Measurements from ENCODE around the gene LRFN2. TPM values are rescaled to one million over a fixed set of nuclear protein-coding genes. Genes with fewer than 3 reads are reported as not detected.

The LRFN2 gene
- total RNA-seq, 2 donors from 2014 or later: 0.62 TPM; not detected in 1

- TF ChIP-seq POLR2AphosphoS5 (IDR thresholded peaks at IDR 0.05) (no peak), POLR2A (IDR thresholded peaks at IDR 0.05) (no peak)
- TF ChIP-seq, protein P1, sequence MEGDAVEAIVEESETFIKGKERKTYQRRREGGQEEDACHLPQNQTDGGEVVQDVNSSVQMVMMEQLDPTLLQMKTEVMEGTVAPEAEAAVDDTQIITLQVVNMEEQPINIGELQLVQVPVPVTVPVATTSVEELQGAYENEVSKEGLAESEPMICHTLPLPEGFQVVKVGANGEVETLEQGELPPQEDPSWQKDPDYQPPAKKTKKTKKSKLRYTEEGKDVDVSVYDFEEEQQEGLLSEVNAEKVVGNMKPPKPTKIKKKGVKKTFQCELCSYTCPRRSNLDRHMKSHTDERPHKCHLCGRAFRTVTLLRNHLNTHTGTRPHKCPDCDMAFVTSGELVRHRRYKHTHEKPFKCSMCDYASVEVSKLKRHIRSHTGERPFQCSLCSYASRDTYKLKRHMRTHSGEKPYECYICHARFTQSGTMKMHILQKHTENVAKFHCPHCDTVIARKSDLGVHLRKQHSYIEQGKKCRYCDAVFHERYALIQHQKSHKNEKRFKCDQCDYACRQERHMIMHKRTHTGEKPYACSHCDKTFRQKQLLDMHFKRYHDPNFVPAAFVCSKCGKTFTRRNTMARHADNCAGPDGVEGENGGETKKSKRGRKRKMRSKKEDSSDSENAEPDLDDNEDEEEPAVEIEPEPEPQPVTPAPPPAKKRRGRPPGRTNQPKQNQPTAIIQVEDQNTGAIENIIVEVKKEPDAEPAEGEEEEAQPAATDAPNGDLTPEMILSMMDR (IDR thresholded peaks at IDR 0.05): no peak
- no peaks in the 10 kb centered on the region for H3K4me1 ChIP-seq (replicated peaks)
- H3K36me3 ChIP-seq: no peaks in the 10 kb centered on the region
- DNase-seq (ENCODE audit: low spot score): no peak
- H3K27ac ChIP-seq: no peak overlapping the region
- H3K27me3 ChIP-seq (replicated peaks; ENCODE audit: insufficient read depth): no peaks in the 10 kb centered on the region
- H3K4me3 ChIP-seq: no peak overlapping the region
- H3K9me3 ChIP-seq: no peaks in the 10 kb centered on the region
- WGBS: 65% methylated on average over 4 of the region's 4 CpGs
- intact Hi-C loops (cut with DNase I): no loop called here
These were observed 1.9 kb downstream of the LRFN2 start for GRCh38 chr6:40585223-40585622.

- intact Hi-C loops (cut with DNase I): no loop called here
- H3K27ac ChIP-seq: no peak overlapping the region
- H3K4me3 ChIP-seq: no peak overlapping the region
- 81% methylated on average over 2 of the region's 2 CpGs for whole genome bisulfite sequencing
- H3K4me1 ChIP-seq (replicated peaks): no peaks in the 10 kb centered on the region
- no peak for DNase-seq (ENCODE audit: low spot score)
- no peaks in the 10 kb centered on the region for H3K9me3 ChIP-seq
- H3K27me3 ChIP-seq (replicated peaks; ENCODE audit: insufficient read depth): no peaks in the 10 kb centered on the region
- no peaks in the 10 kb centered on the region for H3K36me3 ChIP-seq
- TF ChIP-seq, protein P1 (IDR thresholded peaks at IDR 0.05): no peak
- no peak for TF ChIP-seq POLR2AphosphoS5 (IDR thresholded peaks at IDR 0.05)
- no peak for TF ChIP-seq POLR2A (IDR thresholded peaks at IDR 0.05)
These were observed 2.4 kb downstream of the LRFN2 start for GRCh38 chr6:40584741-40585140.

- DNase-seq (ENCODE audit: low spot score): no peak
- H3K4me1 ChIP-seq (replicated peaks): no peaks in the 10 kb centered on the region
- no peaks in the 10 kb centered on the region for H3K36me3 ChIP-seq
- TF ChIP-seq, protein P1 (IDR thresholded peaks at IDR 0.05): no peak
- TF ChIP-seq POLR2AphosphoS5 (IDR thresholded peaks at IDR 0.05): no peak
- no peak for TF ChIP-seq POLR2A (IDR thresholded peaks at IDR 0.05)
- no peak overlapping the region for H3K27ac ChIP-seq
- no peaks in the 10 kb centered on the region for H3K27me3 ChIP-seq (replicated peaks; ENCODE audit: insufficient read depth)
- H3K9me3 ChIP-seq: no peaks in the 10 kb centered on the region
- H3K4me3 ChIP-seq: no peak overlapping the region
- intact Hi-C loops (cut with DNase I): no loop called here
- WGBS: 46% methylated on average over 3 of the region's 3 CpGs
These were observed 3.5 kb downstream of the LRFN2 start for GRCh38 chr6:40583709-40584108.

DNA sequence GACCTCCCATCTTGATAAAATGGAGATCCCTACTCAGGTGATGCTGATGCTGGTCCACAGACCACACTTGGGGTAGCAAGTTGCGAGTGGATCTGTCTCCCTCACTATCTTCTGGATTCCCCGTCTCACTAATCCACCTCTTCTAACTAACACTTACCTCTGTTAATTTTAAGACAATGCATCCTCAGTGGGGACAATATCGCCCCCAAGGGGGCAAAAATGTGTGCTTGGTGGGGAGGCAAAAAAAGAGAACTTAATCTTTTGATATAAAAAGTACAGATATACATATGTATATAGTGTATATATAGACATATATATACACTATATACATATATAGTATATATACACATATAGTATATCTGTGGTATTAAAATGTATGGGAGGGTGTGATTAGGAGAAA is 4.3 kb downstream of the LRFN2 start:
- no peak overlapping the region for H3K4me3 ChIP-seq
- intact Hi-C loops (cut with DNase I): no loop called here
- WGBS: 82% methylated on average over 3 of the region's 3 CpGs
- H3K4me1 ChIP-seq (replicated peaks): no peaks in the 10 kb centered on the region
- no peaks in the 10 kb centered on the region for H3K36me3 ChIP-seq
- H3K27me3 ChIP-seq (replicated peaks; ENCODE audit: insufficient read depth): no peaks in the 10 kb centered on the region
- no peak for TF ChIP-seq POLR2A (IDR thresholded peaks at IDR 0.05)
- no peak for TF ChIP-seq POLR2AphosphoS5 (IDR thresholded peaks at IDR 0.05)
- TF ChIP-seq, protein P1 (IDR thresholded peaks at IDR 0.05): no peak
- H3K9me3 ChIP-seq: no peaks in the 10 kb centered on the region
- H3K27ac ChIP-seq: no peak overlapping the region
- DNase-seq (ENCODE audit: low spot score): no peak

DNA sequence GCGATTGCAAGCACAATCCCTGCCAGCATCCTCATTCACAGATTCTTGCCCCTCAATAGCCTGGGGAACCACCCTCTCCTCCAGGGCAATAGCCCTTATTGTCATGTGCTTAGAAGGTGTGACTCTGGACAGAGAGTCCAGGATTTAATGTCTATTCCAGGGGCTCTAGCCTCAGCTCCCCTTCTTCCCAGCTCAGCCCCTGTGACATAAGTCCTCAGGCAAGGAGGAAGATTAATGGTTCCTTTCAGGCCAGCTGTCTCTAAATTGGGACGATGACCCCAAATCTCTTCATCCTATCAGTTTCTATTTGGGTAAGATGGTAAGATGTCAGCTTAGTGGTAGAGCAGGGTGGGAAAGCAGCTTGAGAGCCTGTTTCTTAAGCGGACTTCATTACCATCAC is 8.1 kb downstream of the LRFN2 start:
- Histone ChIP-seq H3K9me3 (no peaks in the 10 kb centered on the region), H3K4me3 (no peak overlapping the region), H3K27ac (no peak overlapping the region), H3K27me3 (replicated peaks; ENCODE audit: insufficient read depth) (no peaks in the 10 kb centered on the region), H3K36me3 (no peaks in the 10 kb centered on the region), H3K4me1 (replicated peaks) (no peaks in the 10 kb centered on the region)
- DNase-seq (ENCODE audit: low spot score): no peak
- intact Hi-C loops (cut with DNase I): no loop called here
- WGBS: 75% methylated on average over 3 of the region's 3 CpGs
- TF ChIP-seq POLR2A (IDR thresholded peaks at IDR 0.05) (no peak), POLR2AphosphoS5 (IDR thresholded peaks at IDR 0.05) (no peak)

All from prostate gland (tissue), 2 donors.